ENCODE measurements around the gene LCOR.

The LCOR gene

GRCh38 chr10:97028832-97029178 lies 196.7 kb downstream of the LCOR start:
- peaks cover 9% of the 10 kb centered on the region for H3K4me1 ChIP-seq (ENCODE audit: low read depth, poor library complexity, severe bottlenecking)
- no peak overlapping the region for H3K27ac ChIP-seq
- H3K4me3 ChIP-seq (IDR thresholded peaks at IDR 0.05; ENCODE audit: insufficient read depth, low read depth, low read length): no peak overlapping the region
- no peak for TF ChIP-seq CTCF (conservative IDR thresholded peaks at IDR 0.05; ENCODE audit: low read depth, low read length)
- H4K20me1 ChIP-seq (ENCODE audit: insufficient read depth): no peaks in the 10 kb centered on the region
- no peaks in the 10 kb centered on the region for H3K27me3 ChIP-seq (ENCODE audit: insufficient read depth, low read depth)
- no peak overlapping the region for H3K4me2 ChIP-seq
- no peak overlapping the region for H3K9ac ChIP-seq
- H3K79me2 ChIP-seq (ENCODE audit: insufficient read depth, low read depth): no peaks in the 10 kb centered on the region
- no peak overlapping the region for H2AFZ ChIP-seq (ENCODE audit: low read depth)
- no peaks in the 10 kb centered on the region for H3K36me3 ChIP-seq (ENCODE audit: insufficient read depth)

- H3K4me1 ChIP-seq (ENCODE audit: low read depth, poor library complexity, severe bottlenecking): peaks cover 4% of the 10 kb centered on the region
- no peaks in the 10 kb centered on the region for H3K36me3 ChIP-seq (ENCODE audit: insufficient read depth)
- H3K27ac ChIP-seq: no peak overlapping the region
- no peak overlapping the region for H3K9ac ChIP-seq
- H3K4me2 ChIP-seq: no peak overlapping the region
- no peak overlapping the region for H2AFZ ChIP-seq (ENCODE audit: low read depth)
- TF ChIP-seq CTCF (conservative IDR thresholded peaks at IDR 0.05; ENCODE audit: low read depth, low read length): no peak
- no peaks in the 10 kb centered on the region for H3K79me2 ChIP-seq (ENCODE audit: insufficient read depth, low read depth)
- H4K20me1 ChIP-seq (ENCODE audit: insufficient read depth): no peaks in the 10 kb centered on the region
- H3K27me3 ChIP-seq (ENCODE audit: insufficient read depth, low read depth): no peaks in the 10 kb centered on the region
- H3K4me3 ChIP-seq (IDR thresholded peaks at IDR 0.05; ENCODE audit: insufficient read depth, low read depth, low read length): no peak overlapping the region
These were observed 197.2 kb downstream of the LCOR start for GRCh38 chr10:97029271-97029670.

GRCh38 chr10:97030894-97031293 lies 198.8 kb downstream of the LCOR start:
- no peak for TF ChIP-seq CTCF (conservative IDR thresholded peaks at IDR 0.05; ENCODE audit: low read depth, low read length)
- no peaks in the 10 kb centered on the region for H3K27me3 ChIP-seq (ENCODE audit: insufficient read depth, low read depth)

GRCh38 chr10:97031459-97031858 lies 199.4 kb downstream of the LCOR start:
- H3K4me3 ChIP-seq (IDR thresholded peaks at IDR 0.05; ENCODE audit: insufficient read depth, low read depth, low read length): no peak overlapping the region

More at GRCh38 chr10:97030894-97031293, 198.8 kb downstream of the LCOR start:
- Histone ChIP-seq H2AFZ (ENCODE audit: low read depth) (no peak overlapping the region), H3K4me3 (IDR thresholded peaks at IDR 0.05; ENCODE audit: insufficient read depth, low read depth, low read length) (no peak overlapping the region), H3K36me3 (ENCODE audit: insufficient read depth) (no peaks in the 10 kb centered on the region), H3K27ac (no peak overlapping the region), H3K4me1 (ENCODE audit: low read depth, poor library complexity, severe bottlenecking) (no peaks in the 10 kb centered on the region), H3K79me2 (ENCODE audit: insufficient read depth, low read depth) (no peaks in the 10 kb centered on the region), H4K20me1 (ENCODE audit: insufficient read depth) (no peaks in the 10 kb centered on the region), H3K4me2 (no peak overlapping the region), H3K9ac (no peak overlapping the region)

More at GRCh38 chr10:97031459-97031858, 199.4 kb downstream of the LCOR start:
- Histone ChIP-seq H3K36me3 (ENCODE audit: insufficient read depth) (no peaks in the 10 kb centered on the region), H4K20me1 (ENCODE audit: insufficient read depth) (no peaks in the 10 kb centered on the region), H3K27me3 (ENCODE audit: insufficient read depth, low read depth) (no peaks in the 10 kb centered on the region), H3K4me1 (ENCODE audit: low read depth, poor library complexity, severe bottlenecking) (no peaks in the 10 kb centered on the region), H3K27ac (no peak overlapping the region), H3K9ac (no peak overlapping the region), H3K79me2 (ENCODE audit: insufficient read depth, low read depth) (no peaks in the 10 kb centered on the region), H2AFZ (ENCODE audit: low read depth) (no peak overlapping the region), H3K4me2 (no peak overlapping the region)
- TF ChIP-seq CTCF (conservative IDR thresholded peaks at IDR 0.05; ENCODE audit: low read depth, low read length): no peak
